ENCODE measurements around the gene ATP1A1.

GRCh38 chr1:116393792-116394191, 20.7 kb downstream of the ATP1A1 start:
- TF ChIP-seq EZH2phosphoT487 (IDR thresholded peaks at IDR 0.05; ENCODE audit: low read length), result no peak
- TF ChIP-seq CTCF (IDR thresholded peaks at IDR 0.05; ENCODE audit: low read length), result no peak
- TF ChIP-seq EZH2 (optimal IDR thresholded peaks at IDR 0.05; ENCODE audit: low read depth, low read length), result no peak

Measured in MM.1S (cell line).